Naive B cell (primary cell): Measurements from ENCODE around the gene IL34. TPM values are rescaled to one million over a fixed set of nuclear protein-coding genes. Genes with fewer than 3 reads are reported as not detected.

Experiments used
- ATAC-seq, 2 donors: fragments of 150-1000 bp; cut with Tn5 transposase; 2 replicates each; pipeline ENCODE4 v1.10.0; 2021; ENCODE audit warnings: low read depth in 2 of 2, mild to moderate bottlenecking in 2 of 2, moderate library complexity in 2 of 2
- DNase-seq: peaks from one replicate; pipeline ENCODE4 v3.0.0; 2022
- H3K27ac Mint-ChIP-seq, 6 donors: one replicate each; pipeline ENCODE4 v1.8.0; 2020 to 2022; ENCODE audit warnings: mild to moderate bottlenecking in 6 of 6, mixed read lengths in 6 of 6, moderate library complexity in 5 of 6, inconsistent platforms in 2 of 6
- H3K27me3 Mint-ChIP-seq, 3 donors: one replicate each; pipeline ENCODE4 v1.8.0; 2021 to 2022; ENCODE audit warnings: mixed read lengths in 3 of 3, mild to moderate bottlenecking in 1 of 3
- H3K36me3 Mint-ChIP-seq, 2 donors: one replicate each; pipeline ENCODE4 v1.8.0; 2020 to 2022; ENCODE audit warnings: mixed read lengths in 2 of 2, inconsistent platforms in 1 of 2, mild to moderate bottlenecking in 1 of 2
- H3K4me1 Mint-ChIP-seq, 3 donors: one replicate each; pipeline ENCODE4 v1.8.0; 2020 to 2022; ENCODE audit warnings: mixed read lengths in 3 of 3, inconsistent platforms in 1 of 3, mild to moderate bottlenecking in 1 of 3, moderate library complexity in 1 of 3
- H3K4me3 Mint-ChIP-seq, 8 donors: one replicate each; pipeline ENCODE4 v1.8.0; 2020 to 2022; ENCODE audit warnings: mild to moderate bottlenecking in 8 of 8, mixed read lengths in 8 of 8, moderate library complexity in 8 of 8, inconsistent platforms in 2 of 8
- H3K9me3 Mint-ChIP-seq, 7 donors: one replicate each; pipeline ENCODE4 v1.8.0; 2020 to 2022; ENCODE audit warnings: mixed read lengths in 7 of 7, mild to moderate bottlenecking in 5 of 7, inconsistent platforms in 2 of 7, moderate library complexity in 1 of 7
- polyA plus RNA-seq, 6 donors: library from polyadenylated mRNA; unstranded; fragments of 300-500 nt; fragmentation: Illumina TruSeq; gene quantifications; one replicate each; pipeline ENCODE4 v1.2.3, GENCODE V29; 2021; ENCODE audit warnings: low read depth in 6 of 6

IL34 gene
- polyA plus RNA-seq, 6 donors from 2014 or later: not detected

DNA sequence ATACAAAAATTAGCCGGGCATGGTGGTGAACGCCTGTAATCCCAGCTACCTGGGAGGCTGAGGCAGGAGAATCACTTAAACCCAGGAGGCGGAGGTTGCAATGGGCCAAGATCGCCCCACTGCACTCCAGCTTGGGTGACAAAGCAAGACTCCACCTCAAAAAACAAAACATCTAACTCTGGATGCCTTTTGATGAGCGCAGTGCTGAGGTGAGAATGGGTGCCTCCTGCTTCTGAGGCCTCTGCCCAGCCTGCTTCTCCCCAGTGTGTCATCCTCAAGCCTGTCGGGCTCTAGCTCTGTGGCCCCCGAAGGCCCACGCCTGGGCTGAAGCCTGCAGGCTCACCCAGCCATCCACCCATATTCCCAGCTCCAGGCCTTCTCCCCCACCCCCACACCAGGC, 50.0 kb downstream of the IL34 start:
- peaks cover 0 to 2% (median 0%) of the 10 kb centered on the region in 3 donors for H3K4me1 Mint-ChIP-seq
- peaks cover 0 to 13% of the 10 kb centered on the region in 2 donors for H3K36me3 Mint-ChIP-seq
- H3K4me3 Mint-ChIP-seq: no peak overlapping the region
- ATAC-seq (no peak), DNase-seq (no peak)
- peak overlapping the region in 1 of 6 donors; percentile 74 for H3K27ac Mint-ChIP-seq
- H3K27me3 Mint-ChIP-seq: no peaks in the 10 kb centered on the region
- H3K9me3 Mint-ChIP-seq: no peaks in the 10 kb centered on the region

DNA sequence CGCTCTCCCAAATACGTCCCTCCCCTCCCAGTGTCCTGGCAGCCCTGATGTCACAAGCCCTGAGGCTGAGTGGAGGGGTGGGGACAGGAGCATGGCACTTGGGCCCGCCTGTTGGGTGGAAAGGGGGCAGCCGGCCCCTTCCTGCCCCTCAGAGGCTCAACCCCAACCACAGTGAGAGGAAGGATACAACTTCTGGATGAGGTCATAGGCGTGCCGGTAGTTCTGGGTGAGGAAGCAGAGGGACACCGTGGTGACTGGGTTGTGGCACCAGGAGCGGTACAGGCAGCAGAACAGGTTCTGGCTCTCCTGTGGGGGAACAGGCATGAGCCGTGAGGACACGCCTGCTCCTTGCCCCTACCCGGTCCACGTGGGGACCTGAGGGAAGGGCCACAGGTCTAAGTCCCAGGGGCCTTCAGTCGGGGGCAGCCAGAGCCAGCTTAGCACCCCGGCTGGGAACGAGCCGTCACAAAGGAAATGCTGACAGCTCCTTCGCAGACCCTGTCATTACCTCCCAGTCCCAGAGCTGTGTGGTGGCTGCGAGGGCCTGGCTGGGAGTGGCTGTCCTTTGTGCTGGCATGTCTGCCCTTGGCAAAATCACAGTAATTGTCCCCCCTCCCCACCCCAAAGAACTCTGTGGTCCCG, 50.7 kb downstream of the IL34 start:
- ATAC-seq (no peak), DNase-seq (no peak)
- no peak overlapping the region for H3K4me3 Mint-ChIP-seq
- peaks cover 0 to 13% of the 10 kb centered on the region in 2 donors for H3K36me3 Mint-ChIP-seq
- peak overlapping the region in 2 of 6 donors; percentile 57 to 90 for H3K27ac Mint-ChIP-seq
- H3K27me3 Mint-ChIP-seq: no peaks in the 10 kb centered on the region
- no peaks in the 10 kb centered on the region for H3K9me3 Mint-ChIP-seq
- peaks cover 0 to 5% (median 0%) of the 10 kb centered on the region in 3 donors for H3K4me1 Mint-ChIP-seq

DNA sequence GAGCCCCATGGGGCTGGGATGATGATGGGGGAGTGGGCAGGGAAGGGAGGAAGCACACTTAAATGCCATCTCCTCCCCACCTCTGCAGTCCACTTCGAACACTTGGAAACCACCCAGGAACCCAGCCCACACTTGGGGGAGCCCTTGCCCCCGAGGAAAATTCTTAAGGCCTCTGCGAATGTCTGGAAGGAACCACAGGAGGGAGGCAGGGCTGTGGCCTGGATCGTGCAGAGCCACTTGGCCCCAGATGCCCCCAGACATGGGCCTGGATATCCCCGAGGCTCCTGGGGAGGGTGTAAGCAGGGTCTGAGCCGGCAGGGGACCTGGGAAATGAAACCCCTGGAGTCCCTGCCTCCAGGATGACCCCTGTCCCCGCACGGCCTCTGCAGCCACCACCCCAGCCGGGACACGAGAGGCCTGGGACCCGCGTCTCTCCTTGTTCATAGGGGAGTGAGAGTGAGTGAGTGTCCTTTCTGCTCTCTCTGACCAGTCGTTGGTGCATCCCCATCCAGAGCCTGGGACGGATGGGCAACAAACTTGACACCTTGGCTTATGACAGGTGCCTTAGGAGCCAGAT, 51.3 kb downstream of the IL34 start:
- no peaks in the 10 kb centered on the region for H3K27me3 Mint-ChIP-seq
- DNase-seq: no peak
- H3K27ac Mint-ChIP-seq: peak overlapping the region in 1 of 6 donors; percentile 39
- H3K4me3 Mint-ChIP-seq: no peak overlapping the region
- H3K4me1 Mint-ChIP-seq: peaks cover 0 to 5% (median 0%) of the 10 kb centered on the region in 3 donors
- no peaks in the 10 kb centered on the region for H3K9me3 Mint-ChIP-seq
- peaks cover 0 to 13% of the 10 kb centered on the region in 2 donors for H3K36me3 Mint-ChIP-seq
- no peak for ATAC-seq

DNA sequence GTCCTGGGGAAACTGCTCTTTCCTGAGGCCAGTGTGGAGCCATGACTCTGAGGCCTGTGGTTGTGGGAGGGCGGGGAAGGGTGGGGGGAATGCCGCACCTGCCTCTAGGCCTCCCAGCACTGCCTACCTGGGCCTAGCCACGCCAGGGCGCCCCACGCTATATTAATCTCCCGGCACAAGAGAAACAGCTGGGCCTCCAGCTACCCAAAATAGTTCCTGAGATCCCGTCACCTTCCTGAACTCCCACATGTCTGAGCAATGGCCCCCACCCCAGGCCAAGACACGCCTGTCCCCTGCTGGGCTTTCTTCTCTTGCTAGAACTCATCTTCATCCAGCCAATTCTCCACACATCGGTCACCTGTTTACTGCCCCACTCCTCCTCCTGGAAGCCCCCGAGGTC, 52.5 kb downstream of the IL34 start:
- peaks cover 0 to 5% (median 0%) of the 10 kb centered on the region in 3 donors for H3K4me1 Mint-ChIP-seq
- ATAC-seq (no peak), DNase-seq (no peak)
- no peak overlapping the region for H3K4me3 Mint-ChIP-seq
- no peaks in the 10 kb centered on the region for H3K9me3 Mint-ChIP-seq
- H3K36me3 Mint-ChIP-seq: peaks cover 0 to 6% of the 10 kb centered on the region in 2 donors
- peak overlapping the region in 3 of 6 donors; percentile 20 to 69 (median 67) for H3K27ac Mint-ChIP-seq
- H3K27me3 Mint-ChIP-seq: no peaks in the 10 kb centered on the region

DNA sequence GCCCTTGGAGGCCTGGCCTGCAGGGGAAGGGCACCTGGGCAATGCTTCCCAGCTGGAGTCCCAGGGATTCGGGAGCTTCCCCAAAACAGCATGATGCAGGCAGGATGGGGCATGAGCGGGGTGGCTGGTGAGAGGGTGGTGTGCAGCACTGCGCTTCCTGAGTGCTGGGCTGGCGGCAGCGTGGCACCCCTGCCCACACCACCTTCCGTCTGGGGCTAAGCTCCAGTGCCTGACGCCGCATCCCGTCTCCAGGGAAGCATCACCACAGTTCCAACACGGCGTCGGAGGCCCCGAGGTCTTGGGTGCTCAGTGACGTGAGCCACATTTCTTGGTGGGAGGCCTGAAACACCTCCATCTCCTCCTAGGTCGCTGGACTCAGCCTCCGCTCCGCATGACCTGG, 53.3 kb downstream of the IL34 start:
- ATAC-seq (no peak), DNase-seq (no peak)
- H3K27ac Mint-ChIP-seq: no peak overlapping the region
- peaks cover 0 to 5% (median 0%) of the 10 kb centered on the region in 3 donors for H3K4me1 Mint-ChIP-seq
- peaks cover 0 to 6% of the 10 kb centered on the region in 2 donors for H3K36me3 Mint-ChIP-seq
- no peaks in the 10 kb centered on the region for H3K27me3 Mint-ChIP-seq
- no peaks in the 10 kb centered on the region for H3K9me3 Mint-ChIP-seq
- no peak overlapping the region for H3K4me3 Mint-ChIP-seq

DNA sequence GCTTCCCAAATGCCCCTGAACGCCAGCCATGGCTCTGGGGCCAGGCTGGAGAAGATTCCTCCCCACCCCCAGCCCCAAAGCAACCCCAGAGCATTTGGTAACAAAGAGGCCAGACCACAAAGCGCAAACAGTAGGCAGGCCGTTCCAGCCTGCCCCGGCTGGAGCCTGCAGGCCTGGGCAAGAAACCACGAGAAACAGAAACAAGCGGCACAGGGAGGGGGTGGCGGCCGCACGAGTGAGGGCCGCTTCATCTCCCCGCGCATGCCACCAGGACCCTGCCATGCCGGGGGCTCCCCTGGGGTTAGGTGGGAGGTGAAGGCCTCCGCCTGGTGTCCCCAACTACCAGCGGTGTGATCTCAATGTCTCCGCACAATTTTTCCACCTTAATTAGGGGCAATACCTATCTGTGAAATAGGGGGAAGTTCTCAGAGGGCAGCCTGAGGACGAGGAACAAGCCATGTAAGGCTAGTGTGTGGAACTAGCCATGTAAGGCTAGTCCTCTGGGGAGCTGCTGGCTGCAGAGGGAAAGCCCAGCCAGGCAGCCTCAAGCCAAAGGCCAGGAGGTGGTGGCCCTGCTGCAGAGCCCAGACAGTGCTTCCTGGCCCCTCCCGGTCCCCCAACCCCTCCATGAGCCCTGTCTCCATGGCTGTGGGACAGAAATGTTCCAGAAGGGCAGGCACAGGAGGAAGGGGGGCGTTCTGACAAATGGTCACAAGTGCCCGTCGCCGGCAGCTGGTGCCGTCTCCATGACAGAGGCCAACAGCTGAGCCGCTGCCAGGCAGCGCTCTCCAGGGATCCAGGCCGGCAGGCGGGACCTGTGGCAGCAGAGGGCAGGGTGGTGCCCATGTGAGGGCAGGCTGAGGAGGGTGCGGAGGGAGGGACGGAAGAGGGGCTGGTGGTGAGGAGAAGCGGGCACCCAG, 54.0 kb downstream of the IL34 start:
- no peak overlapping the region for H3K4me3 Mint-ChIP-seq
- no peak for ATAC-seq
- H3K27me3 Mint-ChIP-seq: no peaks in the 10 kb centered on the region
- DNase-seq: no peak
- H3K27ac Mint-ChIP-seq: no peak overlapping the region
- no peaks in the 10 kb centered on the region for H3K9me3 Mint-ChIP-seq
- peaks cover 0 to 5% (median 0%) of the 10 kb centered on the region in 3 donors for H3K4me1 Mint-ChIP-seq
- H3K36me3 Mint-ChIP-seq: peaks cover 0 to 6% of the 10 kb centered on the region in 2 donors

DNA sequence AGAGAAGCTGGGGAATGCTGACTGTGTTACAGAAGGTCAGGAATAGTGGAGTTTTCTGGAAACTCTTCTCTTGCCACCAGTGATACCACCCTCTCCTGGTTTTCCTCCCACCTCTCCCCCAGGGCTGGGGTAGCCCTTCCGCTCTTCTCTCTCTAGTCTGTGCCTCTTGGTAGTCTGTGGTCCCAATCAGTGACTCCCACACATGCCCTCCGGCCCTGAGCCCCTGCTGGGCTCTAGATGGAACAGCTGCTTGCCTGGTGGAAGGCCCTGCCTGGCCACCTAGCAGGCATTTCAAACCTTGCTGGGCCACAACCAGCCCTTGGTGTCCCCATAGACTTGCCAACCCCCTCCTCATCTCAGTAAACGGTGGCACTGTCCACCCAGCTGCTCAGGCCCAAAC, 54.7 kb downstream of the IL34 start:
- no peaks in the 10 kb centered on the region for H3K27me3 Mint-ChIP-seq

DNA sequence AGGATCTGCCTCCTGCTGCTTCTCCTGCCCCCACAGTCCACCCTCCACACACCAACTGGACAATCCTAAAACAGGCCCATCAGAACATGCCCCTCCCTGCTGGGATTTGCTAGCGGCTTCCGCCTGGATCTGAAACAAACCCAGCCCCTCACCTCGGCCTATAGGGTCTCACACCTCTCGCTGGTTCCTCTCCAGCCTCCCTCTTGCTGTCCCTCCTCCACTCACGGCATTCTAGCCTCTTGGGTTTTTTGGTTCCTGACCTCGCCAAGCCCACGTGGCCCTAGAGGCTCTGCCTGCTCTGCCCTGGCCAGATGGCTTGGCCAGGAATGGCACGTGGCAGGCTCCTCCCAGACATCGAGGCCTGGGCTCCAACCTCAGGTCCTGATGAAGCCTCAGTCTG, 55.2 kb downstream of the IL34 start:
- Mint-ChIP-seq H3K36me3 (peaks cover 0 to 6% of the 10 kb centered on the region in 2 donors), H3K4me1 (peaks cover 0 to 5% (median 0%) of the 10 kb centered on the region in 3 donors), H3K4me3 (peak overlapping the region in 1 of 8 donors; percentile 57), H3K27ac (peak overlapping the region in 1 of 6 donors; percentile 70), H3K9me3 (no peaks in the 10 kb centered on the region), H3K27me3 (no peaks in the 10 kb centered on the region)
- no peak for ATAC-seq
- no peak for DNase-seq

More for the DNA sequence above, 54.7 kb downstream of the IL34 start:
- no peak for DNase-seq
- Mint-ChIP-seq H3K27ac (peak overlapping the region in 3 of 6 donors; percentile 15 to 70 (median 60)), H3K36me3 (peaks cover 0 to 6% of the 10 kb centered on the region in 2 donors), H3K9me3 (no peaks in the 10 kb centered on the region), H3K4me3 (no peak overlapping the region), H3K4me1 (peaks cover 0 to 5% (median 0%) of the 10 kb centered on the region in 3 donors)
- ATAC-seq: no peak

DNA sequence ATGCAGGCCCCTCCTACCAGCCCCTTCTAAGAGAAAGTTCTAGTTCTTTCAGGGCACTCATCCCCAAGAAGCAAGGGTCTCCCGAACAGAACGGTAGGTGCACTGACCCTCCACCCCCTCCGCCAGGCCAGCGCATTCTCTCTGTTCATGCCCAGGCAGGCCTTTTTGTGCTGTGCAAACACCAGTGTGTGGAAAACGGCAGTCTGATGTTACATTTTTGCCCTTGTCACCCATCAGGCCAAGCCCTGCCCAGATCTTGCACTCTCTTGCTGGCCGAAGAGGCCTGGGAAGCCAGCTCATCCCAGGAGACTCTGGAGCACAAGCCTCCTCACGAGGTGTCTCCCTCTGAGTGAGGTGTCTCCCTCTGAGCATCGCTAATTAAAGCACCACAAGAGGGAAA, 55.6 kb downstream of the IL34 start:
- DNase-seq: no peak
- Mint-ChIP-seq H3K27me3 (no peaks in the 10 kb centered on the region), H3K4me3 (no peak overlapping the region), H3K4me1 (peaks cover 0 to 5% (median 0%) of the 10 kb centered on the region in 3 donors), H3K9me3 (no peaks in the 10 kb centered on the region), H3K27ac (no peak overlapping the region), H3K36me3 (peaks cover 0 to 6% of the 10 kb centered on the region in 2 donors)
- ATAC-seq: no peak

DNA sequence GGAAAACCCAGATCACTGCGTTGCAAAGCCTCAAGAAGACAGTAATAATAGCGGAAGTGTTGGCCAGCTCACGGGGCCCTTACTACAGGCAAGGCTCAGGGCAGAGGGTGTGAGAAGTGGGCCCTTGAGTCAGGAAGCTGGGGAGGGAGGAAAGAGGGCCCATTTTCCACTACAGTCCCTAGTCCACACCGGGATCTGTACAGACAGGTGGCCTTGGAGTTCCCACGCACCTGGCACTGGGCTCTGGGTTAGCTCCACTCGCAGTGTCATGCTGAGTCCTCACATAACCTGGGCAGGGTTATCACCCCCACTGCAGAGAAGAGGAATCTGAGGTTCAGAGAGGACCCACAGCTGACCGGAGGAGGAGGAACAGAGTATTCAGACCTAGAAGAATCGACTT, 56.3 kb downstream of the IL34 start:
- ATAC-seq (no peak), DNase-seq (no peak)
- peak overlapping the region in 1 of 6 donors; percentile 89 for H3K27ac Mint-ChIP-seq
- no peaks in the 10 kb centered on the region for H3K9me3 Mint-ChIP-seq
- no peaks in the 10 kb centered on the region for H3K27me3 Mint-ChIP-seq
- no peak overlapping the region for H3K4me3 Mint-ChIP-seq
- H3K36me3 Mint-ChIP-seq: peaks cover 0 to 6% of the 10 kb centered on the region in 2 donors
- H3K4me1 Mint-ChIP-seq: peaks cover 0 to 5% (median 0%) of the 10 kb centered on the region in 3 donors

DNA sequence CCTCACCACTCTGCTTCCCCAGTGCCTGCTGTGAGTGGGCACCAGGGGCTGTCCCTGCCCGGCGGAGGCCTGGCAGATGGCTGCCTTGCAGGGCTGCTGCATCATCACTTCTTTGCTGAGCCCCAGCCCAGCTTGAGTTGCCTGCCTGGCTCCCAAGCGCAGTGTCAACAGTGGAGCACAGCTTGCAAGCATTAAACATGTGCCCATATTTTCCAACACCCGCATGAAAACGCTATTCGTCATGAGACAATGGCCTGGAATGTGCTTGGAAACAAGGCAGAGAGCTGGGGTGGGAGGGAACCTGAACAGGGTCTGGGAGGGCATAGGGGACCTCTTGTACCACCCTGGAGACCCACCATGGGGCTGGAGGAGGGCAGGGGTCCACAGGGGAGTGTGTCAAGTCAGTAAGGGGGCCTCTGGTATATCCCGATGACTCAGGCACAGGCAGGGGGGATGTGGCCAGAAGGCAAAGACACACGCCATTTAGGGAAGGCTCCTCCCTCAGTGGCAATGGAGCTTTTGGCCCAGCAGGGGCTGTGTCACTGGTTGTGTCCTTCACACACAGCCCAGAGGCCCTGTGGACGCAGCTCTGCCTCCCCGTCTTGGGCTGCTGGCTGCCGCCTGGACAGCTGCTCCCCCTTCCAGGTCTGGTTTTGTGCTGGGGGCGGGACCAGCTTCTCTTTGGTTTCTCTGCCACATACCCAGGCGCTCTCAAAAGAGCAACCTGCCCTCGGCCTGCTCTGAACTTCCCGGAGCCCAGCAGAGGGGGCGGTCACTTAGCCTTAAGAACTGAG, 56.9 kb downstream of the IL34 start:
- peak overlapping the region in 1 of 8 donors; percentile 35 for H3K4me3 Mint-ChIP-seq
- H3K27ac Mint-ChIP-seq: peak overlapping the region in 1 of 6 donors; percentile 16
- H3K9me3 Mint-ChIP-seq: no peaks in the 10 kb centered on the region
- DNase-seq (no peak), ATAC-seq (no peak)
- peaks cover 0 to 5% (median 0%) of the 10 kb centered on the region in 3 donors for H3K4me1 Mint-ChIP-seq
- no peaks in the 10 kb centered on the region for H3K27me3 Mint-ChIP-seq
- peaks cover 0 to 6% of the 10 kb centered on the region in 2 donors for H3K36me3 Mint-ChIP-seq

DNA sequence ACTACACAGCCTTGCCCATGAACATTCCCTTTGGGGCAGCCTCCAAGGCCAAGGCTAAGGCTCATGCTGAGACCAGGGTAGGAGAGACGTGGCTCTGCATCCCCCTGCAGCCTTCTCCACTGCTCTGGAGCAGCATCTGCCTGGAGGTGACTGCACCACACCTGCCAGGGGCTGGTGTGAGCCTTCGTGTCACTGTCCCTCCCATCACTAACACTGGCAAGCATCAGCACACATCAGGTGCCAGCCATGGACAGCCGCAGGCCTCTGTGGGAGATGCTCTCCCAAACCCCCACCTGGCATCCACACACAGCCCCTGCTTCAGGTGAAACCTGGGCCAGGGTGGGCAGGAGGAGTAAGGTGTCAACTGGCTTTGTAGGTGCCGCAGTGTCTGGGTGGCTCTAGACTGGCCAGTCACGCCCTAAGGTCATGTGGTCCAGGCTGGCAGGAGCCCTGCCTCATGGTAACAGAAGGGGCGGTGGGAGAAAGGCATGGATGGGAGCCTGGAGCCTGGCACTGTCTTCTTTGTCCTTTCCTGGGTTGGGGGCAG, 57.5 kb downstream of the IL34 start:
- peak overlapping the region in 1 of 6 donors; percentile 16 for H3K27ac Mint-ChIP-seq
- H3K27me3 Mint-ChIP-seq: no peaks in the 10 kb centered on the region
- DNase-seq (no peak), ATAC-seq (no peak)
- peaks cover 0 to 6% of the 10 kb centered on the region in 2 donors for H3K36me3 Mint-ChIP-seq
- H3K9me3 Mint-ChIP-seq: no peaks in the 10 kb centered on the region
- H3K4me1 Mint-ChIP-seq: peaks cover 0 to 5% (median 0%) of the 10 kb centered on the region in 3 donors
- H3K4me3 Mint-ChIP-seq: peak overlapping the region in 1 of 8 donors; percentile 35
